ENCODE measurements around the gene LRFN4. TPM values are rescaled to one million over a fixed set of nuclear protein-coding genes. Genes with fewer than 3 reads are reported as not detected.

LRFN4 gene
- total and polyA plus RNA-seq, 2 of the 8 experiments (the other 6 are each of a cell fraction or from before 2014, with no cell fraction given): 49.8 to 64.3 TPM

DNA sequence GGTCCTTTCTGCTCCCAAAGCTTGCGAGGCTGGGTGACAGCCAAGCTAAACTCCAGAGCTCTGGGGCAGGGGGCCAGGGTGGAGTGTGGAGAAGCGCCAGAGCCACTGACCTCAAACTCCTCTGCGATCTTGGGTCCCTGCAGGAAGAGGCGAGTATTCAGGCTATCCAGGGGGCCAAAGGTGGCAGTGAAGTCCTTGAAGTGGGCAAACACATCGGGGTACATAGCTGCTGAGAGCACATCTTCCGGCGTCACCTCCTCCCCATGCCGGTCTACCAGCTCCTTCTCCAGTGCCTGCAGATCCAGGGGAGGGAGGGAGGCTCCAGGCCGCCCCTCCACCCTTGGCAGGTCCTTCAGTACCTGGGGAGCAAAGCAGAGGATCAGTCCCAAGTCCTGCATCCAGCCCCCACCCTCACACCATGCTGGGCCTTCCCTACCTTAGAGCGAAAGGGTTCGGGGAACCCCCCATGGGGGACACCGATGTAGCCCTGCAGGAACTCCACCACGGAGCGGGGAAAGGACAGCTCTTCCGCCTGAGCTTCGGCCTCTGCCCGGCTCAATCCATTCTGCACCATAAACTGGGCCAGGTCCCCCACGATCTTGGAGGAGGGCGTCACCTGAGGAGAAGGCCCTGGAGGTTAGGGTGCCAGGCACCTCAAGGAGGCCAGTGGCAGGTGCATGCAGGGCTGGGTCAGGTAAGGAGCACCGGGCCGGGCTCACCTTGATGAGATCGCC, 7.2 kb upstream of the LRFN4 start (continued):
- TF ChIP-seq GABPA (IDR thresholded peaks at IDR 0.05; ENCODE audit: borderline replicate concordance, insufficient read depth, low read length): no peak
- TF ChIP-seq PHF8 (conservative IDR thresholded peaks at IDR 0.05; ENCODE audit: low read depth, low read length): no peak

All from H1 (cell line).